ENCODE data around the gene BIN1. TPM values are rescaled to one million over a fixed set of nuclear protein-coding genes. Genes with fewer than 3 reads are reported as not detected.

BIN1 gene
- total RNA-seq, 1 donor from 2014 or later: 50.2 TPM

GRCh38 chr2:127020536-127020935, 86.4 kb downstream of the BIN1 start:
- no peaks in the 10 kb centered on the region for H3K79me2 ChIP-seq (ENCODE audit: insufficient read depth, low read length)
- H3K27ac ChIP-seq (ENCODE audit: low read depth, low read length): no peak overlapping the region
- Mint-ChIP-seq H3K36me3 (ENCODE audit: low read depth, unreplicated experiment) (no peaks in the 10 kb centered on the region), H3K4me1 (ENCODE audit: low read depth, unreplicated experiment) (peaks cover 3% of the 10 kb centered on the region), H3K27ac (ENCODE audit: unreplicated experiment) (no peak overlapping the region), H3K4me3 (ENCODE audit: unreplicated experiment) (no peak overlapping the region), H3K9me3 (ENCODE audit: unreplicated experiment) (no peaks in the 10 kb centered on the region), H3K27me3 (ENCODE audit: low read depth, unreplicated experiment) (peaks cover 19% of the 10 kb centered on the region)
- no peak for FAIRE-seq
- H3K36me3 ChIP-seq (ENCODE audit: insufficient read depth, low read length): no peaks in the 10 kb centered on the region
- H3K4me2 ChIP-seq (ENCODE audit: low read length): no peak overlapping the region
- no peak overlapping the region for H2AFZ ChIP-seq (ENCODE audit: low read depth, low read length)
- H3K27me3 ChIP-seq (ENCODE audit: insufficient read depth, low read length): peaks cover 11% of the 10 kb centered on the region
- H3K9me3 ChIP-seq (ENCODE audit: insufficient read depth, low read depth, low read length): peaks cover 3% of the 10 kb centered on the region
- H3K9ac ChIP-seq (ENCODE audit: low read length): no peak overlapping the region
- no peak for DNase-seq (ENCODE audit: low read depth)
- no peaks in the 10 kb centered on the region for H4K20me1 ChIP-seq (ENCODE audit: insufficient read depth, low read length)
- peaks cover 7% of the 10 kb centered on the region for H3K4me1 ChIP-seq (ENCODE audit: insufficient read depth, low read length)
- TF ChIP-seq CTCF (IDR thresholded peaks at IDR 0.05; ENCODE audit: insufficient read depth, low read depth, low read length) (no peak), EZH2 (IDR thresholded peaks at IDR 0.05; ENCODE audit: insufficient read depth, low read length) (no peak)
- no peak overlapping the region for H3K4me3 ChIP-seq (ENCODE audit: insufficient read depth, low read depth, low read length)

GRCh38 chr2:127017548-127017947, 89.4 kb downstream of the BIN1 start:
- peaks cover 40% of the 10 kb centered on the region for H3K27me3 Mint-ChIP-seq (ENCODE audit: low read depth, unreplicated experiment)
- Histone ChIP-seq H3K9me3 (ENCODE audit: insufficient read depth, low read depth, low read length) (no peaks in the 10 kb centered on the region), H3K36me3 (ENCODE audit: insufficient read depth, low read length) (no peaks in the 10 kb centered on the region), H3K79me2 (ENCODE audit: insufficient read depth, low read length) (no peaks in the 10 kb centered on the region), H3K4me3 (ENCODE audit: insufficient read depth, low read depth, low read length) (no peak overlapping the region), H3K27me3 (ENCODE audit: insufficient read depth, low read length) (peaks cover 11% of the 10 kb centered on the region), H3K4me1 (ENCODE audit: insufficient read depth, low read length) (peaks cover 14% of the 10 kb centered on the region), H3K27ac (ENCODE audit: low read depth, low read length) (no peak overlapping the region), H4K20me1 (ENCODE audit: insufficient read depth, low read length) (no peaks in the 10 kb centered on the region), H3K4me2 (ENCODE audit: low read length) (no peak overlapping the region), H2AFZ (ENCODE audit: low read depth, low read length) (no peak overlapping the region), H3K9ac (ENCODE audit: low read length) (no peak overlapping the region)
- FAIRE-seq (no peak), DNase-seq (ENCODE audit: low read depth) (no peak)
- H3K4me3 Mint-ChIP-seq (ENCODE audit: unreplicated experiment): no peak overlapping the region
- TF ChIP-seq EZH2 (IDR thresholded peaks at IDR 0.05; ENCODE audit: insufficient read depth, low read length): no peak
- TF ChIP-seq CTCF (IDR thresholded peaks at IDR 0.05; ENCODE audit: insufficient read depth, low read depth, low read length): no peak
- H3K9me3 Mint-ChIP-seq (ENCODE audit: unreplicated experiment): no peaks in the 10 kb centered on the region
- H3K4me1 Mint-ChIP-seq (ENCODE audit: low read depth, unreplicated experiment): no peaks in the 10 kb centered on the region
- H3K36me3 Mint-ChIP-seq (ENCODE audit: low read depth, unreplicated experiment): no peaks in the 10 kb centered on the region
- no peak overlapping the region for H3K27ac Mint-ChIP-seq (ENCODE audit: unreplicated experiment)

GRCh38 chr2:127016329-127016728, 90.6 kb downstream of the BIN1 start:
- Histone ChIP-seq H3K4me3 (ENCODE audit: insufficient read depth, low read depth, low read length) (no peak overlapping the region), H3K9ac (ENCODE audit: low read length) (no peak overlapping the region), H4K20me1 (ENCODE audit: insufficient read depth, low read length) (no peaks in the 10 kb centered on the region), H3K27me3 (ENCODE audit: insufficient read depth, low read length) (peaks cover 12% of the 10 kb centered on the region), H2AFZ (ENCODE audit: low read depth, low read length) (no peak overlapping the region), H3K79me2 (ENCODE audit: insufficient read depth, low read length) (no peaks in the 10 kb centered on the region), H3K4me1 (ENCODE audit: insufficient read depth, low read length) (peaks cover 14% of the 10 kb centered on the region), H3K9me3 (ENCODE audit: insufficient read depth, low read depth, low read length) (no peaks in the 10 kb centered on the region), H3K4me2 (ENCODE audit: low read length) (no peak overlapping the region), H3K27ac (ENCODE audit: low read depth, low read length) (no peak overlapping the region), H3K36me3 (ENCODE audit: insufficient read depth, low read length) (no peaks in the 10 kb centered on the region)
- FAIRE-seq (no peak), DNase-seq (ENCODE audit: low read depth) (no peak)
- H3K27ac Mint-ChIP-seq (ENCODE audit: unreplicated experiment): no peak overlapping the region
- no peak for TF ChIP-seq CTCF (IDR thresholded peaks at IDR 0.05; ENCODE audit: insufficient read depth, low read depth, low read length)
- TF ChIP-seq EZH2 (IDR thresholded peaks at IDR 0.05; ENCODE audit: insufficient read depth, low read length): no peak
- no peak overlapping the region for H3K4me3 Mint-ChIP-seq (ENCODE audit: unreplicated experiment)
- no peaks in the 10 kb centered on the region for H3K4me1 Mint-ChIP-seq (ENCODE audit: low read depth, unreplicated experiment)
- peaks cover 42% of the 10 kb centered on the region for H3K27me3 Mint-ChIP-seq (ENCODE audit: low read depth, unreplicated experiment)
- H3K9me3 Mint-ChIP-seq (ENCODE audit: unreplicated experiment): no peaks in the 10 kb centered on the region
- no peaks in the 10 kb centered on the region for H3K36me3 Mint-ChIP-seq (ENCODE audit: low read depth, unreplicated experiment)

All from astrocyte (in vitro differentiated cells and primary cell).